Measurements from ENCODE around the gene MYT1.

MYT1 gene

DNA sequence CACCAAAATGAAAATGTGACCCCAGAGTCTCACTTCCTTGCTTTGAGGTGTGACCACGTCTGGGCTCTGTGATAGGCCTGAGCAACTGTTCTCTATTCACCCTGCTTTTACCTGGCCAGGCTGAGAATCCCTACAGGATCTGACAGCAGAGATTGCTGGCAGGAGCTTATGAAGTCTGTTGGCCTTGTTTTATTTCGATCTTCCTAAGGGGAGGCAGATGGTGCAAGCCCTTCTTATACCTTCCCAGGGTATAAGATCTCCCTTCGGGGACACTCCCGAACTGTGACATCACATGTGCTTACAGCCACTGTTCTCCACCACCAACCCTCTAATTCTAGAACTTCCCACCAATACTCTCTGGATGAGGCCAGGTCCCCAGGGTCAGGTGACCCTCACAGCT, 26.8 kb downstream of the MYT1 start:
- TF ChIP-seq, protein P1, sequence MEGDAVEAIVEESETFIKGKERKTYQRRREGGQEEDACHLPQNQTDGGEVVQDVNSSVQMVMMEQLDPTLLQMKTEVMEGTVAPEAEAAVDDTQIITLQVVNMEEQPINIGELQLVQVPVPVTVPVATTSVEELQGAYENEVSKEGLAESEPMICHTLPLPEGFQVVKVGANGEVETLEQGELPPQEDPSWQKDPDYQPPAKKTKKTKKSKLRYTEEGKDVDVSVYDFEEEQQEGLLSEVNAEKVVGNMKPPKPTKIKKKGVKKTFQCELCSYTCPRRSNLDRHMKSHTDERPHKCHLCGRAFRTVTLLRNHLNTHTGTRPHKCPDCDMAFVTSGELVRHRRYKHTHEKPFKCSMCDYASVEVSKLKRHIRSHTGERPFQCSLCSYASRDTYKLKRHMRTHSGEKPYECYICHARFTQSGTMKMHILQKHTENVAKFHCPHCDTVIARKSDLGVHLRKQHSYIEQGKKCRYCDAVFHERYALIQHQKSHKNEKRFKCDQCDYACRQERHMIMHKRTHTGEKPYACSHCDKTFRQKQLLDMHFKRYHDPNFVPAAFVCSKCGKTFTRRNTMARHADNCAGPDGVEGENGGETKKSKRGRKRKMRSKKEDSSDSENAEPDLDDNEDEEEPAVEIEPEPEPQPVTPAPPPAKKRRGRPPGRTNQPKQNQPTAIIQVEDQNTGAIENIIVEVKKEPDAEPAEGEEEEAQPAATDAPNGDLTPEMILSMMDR (IDR thresholded peaks at IDR 0.05; ENCODE audit: low read length): no peak
- TF ChIP-seq EZH2 (optimal IDR thresholded peaks at IDR 0.05; ENCODE audit: low read depth, low read length): no peak
- TF ChIP-seq EZH2phosphoT487 (IDR thresholded peaks at IDR 0.05; ENCODE audit: low read length): no peak
- no peaks in the 10 kb centered on the region for H3F3A ChIP-seq (ENCODE audit: insufficient read depth, low read length)
- H3K4me3 ChIP-seq (ENCODE audit: low read length): no peak overlapping the region
- no peak overlapping the region for H3K9ac ChIP-seq (ENCODE audit: low read length)
- no peak overlapping the region for H3K27ac ChIP-seq (ENCODE audit: low read length)
- H4K20me1 ChIP-seq (ENCODE audit: insufficient read depth, low read length): no peaks in the 10 kb centered on the region
- H3K9me2 ChIP-seq (replicated peaks; ENCODE audit: insufficient read depth, low read length): no peaks in the 10 kb centered on the region
- peaks cover 96% of the 10 kb centered on the region for H3K27me3 ChIP-seq (replicated peaks; ENCODE audit: insufficient read depth, low read length)
- no peak overlapping the region for H3K4me2 ChIP-seq (ENCODE audit: low read depth, low read length)
- DNase-seq: no peak
- no peaks in the 10 kb centered on the region for H3K4me1 ChIP-seq (ENCODE audit: low read length)
- H3K36me3 ChIP-seq (replicated peaks; ENCODE audit: insufficient read depth, low read length): no peaks in the 10 kb centered on the region
- H2AFZ ChIP-seq (ENCODE audit: low read length): no peak overlapping the region
- H3K79me2 ChIP-seq (ENCODE audit: low read length): no peaks in the 10 kb centered on the region
- no peaks in the 10 kb centered on the region for H3K9me3 ChIP-seq (replicated peaks; ENCODE audit: insufficient read depth, low read length)

DNA sequence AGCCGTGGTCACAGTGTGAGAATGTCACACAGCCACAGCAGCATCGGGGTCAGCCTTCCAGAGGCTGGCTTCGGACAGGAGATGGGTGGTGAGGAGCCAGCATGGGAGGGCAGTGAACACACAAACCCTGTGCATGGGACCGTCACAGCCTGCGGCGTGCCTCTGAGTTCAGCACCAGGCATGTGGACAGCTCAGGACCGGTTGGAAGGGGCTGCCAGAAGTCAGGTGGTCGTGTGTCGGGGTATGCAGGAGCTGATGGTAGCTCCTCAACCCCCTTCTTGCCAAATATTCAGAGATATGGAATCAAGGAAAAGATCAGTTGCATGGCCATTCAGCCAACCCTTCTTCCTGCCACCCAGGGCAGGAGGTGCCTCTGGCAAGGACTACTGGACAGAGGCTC, 28.2 kb downstream of the MYT1 start:
- H3K9me3 ChIP-seq (replicated peaks; ENCODE audit: insufficient read depth, low read length): no peaks in the 10 kb centered on the region
- no peak overlapping the region for H3K9ac ChIP-seq (ENCODE audit: low read length)
- no peaks in the 10 kb centered on the region for H3F3A ChIP-seq (ENCODE audit: insufficient read depth, low read length)
- no peak overlapping the region for H3K4me3 ChIP-seq (ENCODE audit: low read length)
- H3K27me3 ChIP-seq (replicated peaks; ENCODE audit: insufficient read depth, low read length): peaks cover 96% of the 10 kb centered on the region
- no peaks in the 10 kb centered on the region for H3K36me3 ChIP-seq (replicated peaks; ENCODE audit: insufficient read depth, low read length)
- no peak for TF ChIP-seq EZH2phosphoT487 (IDR thresholded peaks at IDR 0.05; ENCODE audit: low read length)
- TF ChIP-seq, protein P1 (IDR thresholded peaks at IDR 0.05; ENCODE audit: low read length): no peak
- TF ChIP-seq EZH2 (optimal IDR thresholded peaks at IDR 0.05; ENCODE audit: low read depth, low read length): no peak
- no peaks in the 10 kb centered on the region for H4K20me1 ChIP-seq (ENCODE audit: insufficient read depth, low read length)
- no peak for DNase-seq
- H3K4me2 ChIP-seq (ENCODE audit: low read depth, low read length): no peak overlapping the region
- H3K4me1 ChIP-seq (ENCODE audit: low read length): no peaks in the 10 kb centered on the region
- H3K9me2 ChIP-seq (replicated peaks; ENCODE audit: insufficient read depth, low read length): no peaks in the 10 kb centered on the region
- H3K79me2 ChIP-seq (ENCODE audit: low read length): no peaks in the 10 kb centered on the region
- no peak overlapping the region for H3K27ac ChIP-seq (ENCODE audit: low read length)
- no peak overlapping the region for H2AFZ ChIP-seq (ENCODE audit: low read length)

DNA sequence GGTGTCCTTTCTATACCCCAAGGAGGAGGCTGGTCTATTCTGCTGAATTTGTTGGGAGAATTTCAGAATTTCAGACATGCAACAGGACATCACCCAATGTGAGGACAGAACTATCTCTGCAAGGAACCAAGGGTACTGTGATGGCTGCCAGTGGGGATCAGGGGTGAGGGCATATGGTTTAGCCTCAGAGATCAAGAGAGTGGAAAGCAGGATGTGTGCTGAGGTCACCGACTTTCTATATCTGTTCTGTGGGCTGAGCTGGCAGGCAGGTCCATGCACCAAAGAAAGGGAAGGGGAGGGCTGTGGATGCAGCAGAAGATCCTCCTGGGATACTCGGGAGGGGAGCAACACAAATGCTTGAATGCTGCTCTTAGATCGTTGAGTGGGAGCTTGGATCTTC, 28.8 kb downstream of the MYT1 start:
- Histone ChIP-seq H4K20me1 (ENCODE audit: insufficient read depth, low read length) (no peaks in the 10 kb centered on the region), H3K4me2 (ENCODE audit: low read depth, low read length) (no peak overlapping the region), H3K36me3 (replicated peaks; ENCODE audit: insufficient read depth, low read length) (no peaks in the 10 kb centered on the region), H3K27me3 (replicated peaks; ENCODE audit: insufficient read depth, low read length) (peaks cover 94% of the 10 kb centered on the region), H2AFZ (ENCODE audit: low read length) (no peak overlapping the region), H3K4me1 (ENCODE audit: low read length) (no peaks in the 10 kb centered on the region), H3K79me2 (ENCODE audit: low read length) (no peaks in the 10 kb centered on the region), H3F3A (ENCODE audit: insufficient read depth, low read length) (no peaks in the 10 kb centered on the region), H3K9me3 (replicated peaks; ENCODE audit: insufficient read depth, low read length) (no peaks in the 10 kb centered on the region), H3K27ac (ENCODE audit: low read length) (no peak overlapping the region), H3K4me3 (ENCODE audit: low read length) (no peak overlapping the region), H3K9ac (ENCODE audit: low read length) (no peak overlapping the region), H3K9me2 (replicated peaks; ENCODE audit: insufficient read depth, low read length) (no peaks in the 10 kb centered on the region)
- no peak for DNase-seq
- TF ChIP-seq, protein P1 (IDR thresholded peaks at IDR 0.05; ENCODE audit: low read length): no peak
- TF ChIP-seq EZH2phosphoT487 (IDR thresholded peaks at IDR 0.05; ENCODE audit: low read length): no peak
- TF ChIP-seq EZH2 (optimal IDR thresholded peaks at IDR 0.05; ENCODE audit: low read depth, low read length): no peak
